Upper lobe of right lung (tissue), 1 donor: ENCODE data around the gene CALML5. TPM values are rescaled to one million over a fixed set of nuclear protein-coding genes. Genes with fewer than 3 reads are reported as not detected.
A peak's percentile ranks its signal among the peaks of the same experiment; 100 is the strongest.

Experiments
- ATAC-seq: fragments of 200-7000 bp; cut with Tn5 transposase; one replicate; pipeline ENCODE4 v1.9.1; 2020; ENCODE audit warnings: mild to moderate bottlenecking, moderate library complexity
- DNase-seq: peaks from one replicate; pipeline ENCODE4 v3.0.0-alpha.2; 2020
- H3K27ac ChIP-seq: fragments of 200-600 bp; one replicate; pipeline ENCODE4 v1.8.0; 2022
- H3K27me3 ChIP-seq: fragments of 200-600 bp; one replicate; pipeline ENCODE4 v1.8.0; 2022; ENCODE audit warnings: mild to moderate bottlenecking
- H3K36me3 ChIP-seq: fragments of 200-600 bp; one replicate; pipeline ENCODE4 v1.8.0; 2022
- H3K4me1 ChIP-seq: fragments of 200-600 bp; one replicate; pipeline ENCODE4 v1.8.0; 2022
- H3K4me3 ChIP-seq: fragments of 200-600 bp; one replicate; pipeline ENCODE4 v1.8.0; 2022; ENCODE audit warnings: mild to moderate bottlenecking
- H3K9me3 ChIP-seq: fragments of 200-600 bp; one replicate; pipeline ENCODE4 v1.8.0; 2022
- CTCF ChIP-seq: fragments of 200-600 bp; IDR thresholded peaks from one replicate; pipeline ENCODE4 v1.8.0; 2022; ENCODE audit warnings: antibody characterized with exemption
- intact Hi-C: fragments of 100-400 bp; cut with DNase I; formaldehyde crosslinking; loops from one replicate; pipeline ENCODE4 v1.11.0; 2022
- long read RNA-seq: library from polyadenylated mRNA; unstranded; transcript quantifications from one replicate; pipeline ENCODE4 v2.0.0, GENCODE V29; 2021
- total RNA-seq: library from RNA; stranded (reverse); fragmentation: NEBNext Ultra II Directional; extraction: Animal tissue kit (Norgen Biotek cat#: 25700); gene quantifications from one replicate; pipeline ENCODE4 v1.2.1, GENCODE V29; 2021
- donor health status: DM: no; HTN: yes; CAD: no; lungs with severe emphysema.

CALML5 gene
- not detected for total RNA-seq
- long read RNA-seq: 0 reads

- Histone ChIP-seq H3K9me3 (no peaks in the 10 kb centered on the region), H3K36me3 (no peaks in the 10 kb centered on the region), H3K27ac (no peak within 1 kb of the TSS), H3K4me1 (peaks cover 7% of the 10 kb centered on the region), H3K4me3 (no peak within 1 kb of the TSS), H3K27me3 (no peaks in the 10 kb centered on the region)
- TF ChIP-seq CTCF: no peak
- intact Hi-C loops: no loop called here
- DNase-seq (no peak), ATAC-seq (no peak)
Observed at GRCh38 chr10:5499493-5500140, at the start of gene CALML5. TSS of gene CALML5 (minus strand) at chr10:5499570. CDS start at chr10:5499438, 132 bp downstream.

GRCh38 chr10:5547931-5548660, 48.7 kb upstream of the CALML5 start:
- H3K4me3 ChIP-seq: peak overlapping the region; percentile 34
- no peak for TF ChIP-seq CTCF
- H3K9me3 ChIP-seq: no peaks in the 10 kb centered on the region
- intact Hi-C loops: no loop called here
- H3K36me3 ChIP-seq: no peaks in the 10 kb centered on the region
- H3K27me3 ChIP-seq: no peaks in the 10 kb centered on the region
- peak overlapping the region; percentile 83 for H3K27ac ChIP-seq
- DNase-seq (peak; percentile 80), ATAC-seq (peak; percentile 67)
- peaks cover 39% of the 10 kb centered on the region for H3K4me1 ChIP-seq

- Histone ChIP-seq H3K27me3 (no peaks in the 10 kb centered on the region), H3K4me3 (peak overlapping the region; percentile 34)
- intact Hi-C loops: no loop called here
Observed at GRCh38 chr10:5547681-5547930, 48.2 kb upstream of the CALML5 start.

DNA sequence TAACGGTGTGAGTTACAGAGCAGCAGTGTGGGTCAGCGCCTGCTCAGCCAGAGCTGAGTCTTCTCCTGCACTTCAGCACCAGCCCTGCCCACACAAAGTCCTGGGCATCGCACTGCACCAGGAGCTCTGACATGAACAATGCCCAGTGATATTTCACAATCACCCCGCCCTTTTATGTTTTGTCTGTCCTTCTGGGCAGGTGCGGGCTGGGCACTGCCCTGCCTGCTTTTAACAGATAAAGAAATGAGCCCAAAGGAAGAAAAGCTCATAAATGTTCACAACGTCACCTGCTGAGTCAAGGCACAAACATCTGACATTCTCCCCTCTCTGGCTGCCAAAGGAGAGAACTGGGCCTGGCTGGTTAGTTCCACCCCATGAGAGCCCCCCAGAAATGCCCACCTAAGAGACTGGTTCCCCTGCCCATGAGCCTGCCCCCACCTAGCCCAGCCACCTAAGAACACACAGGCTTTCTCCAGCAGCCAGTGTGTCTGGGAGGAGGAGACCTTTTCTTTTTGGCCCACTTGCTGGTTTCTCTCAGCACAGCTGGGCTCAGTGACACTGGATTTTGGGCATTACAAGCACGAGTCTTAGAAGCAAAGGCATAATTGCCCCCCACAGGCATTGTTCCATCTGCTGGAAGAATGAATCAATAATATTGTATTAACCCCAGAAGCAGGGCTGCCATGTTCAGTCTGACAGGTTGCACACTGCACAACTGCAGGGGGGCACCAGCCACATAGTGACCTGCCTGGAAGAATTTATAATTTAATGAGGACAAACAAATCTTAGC, 47.7 kb upstream of the CALML5 start:
- no peak for TF ChIP-seq CTCF
- Histone ChIP-seq H3K4me3 (peak overlapping the region; percentile 34), H3K4me1 (peaks cover 39% of the 10 kb centered on the region), H3K9me3 (no peaks in the 10 kb centered on the region), H3K27me3 (no peaks in the 10 kb centered on the region), H3K36me3 (no peaks in the 10 kb centered on the region), H3K27ac (peak overlapping the region; percentile 83)
- ATAC-seq (peak; percentile 47), DNase-seq (peak; percentile 73)
- intact Hi-C loops: no loop called here

More at GRCh38 chr10:5547681-5547930, 48.2 kb upstream of the CALML5 start:
- H3K9me3 ChIP-seq: no peaks in the 10 kb centered on the region
- DNase-seq: no peak
- H3K4me1 ChIP-seq: peaks cover 39% of the 10 kb centered on the region
- no peak for ATAC-seq
- TF ChIP-seq CTCF: no peak
- H3K36me3 ChIP-seq: no peaks in the 10 kb centered on the region
- peak overlapping the region; percentile 83 for H3K27ac ChIP-seq

GRCh38 chr10:5545778-5546710, 46.7 kb upstream of the CALML5 start:
- intact Hi-C loops: no loop called here
- no peaks in the 10 kb centered on the region for H3K36me3 ChIP-seq
- no peak for TF ChIP-seq CTCF
- peak overlapping the region; percentile 83 for H3K27ac ChIP-seq
- H3K27me3 ChIP-seq: no peaks in the 10 kb centered on the region
- H3K4me3 ChIP-seq: no peak overlapping the region
- DNase-seq (peak; percentile 79), ATAC-seq (peak; percentile 66)
- peaks cover 39% of the 10 kb centered on the region for H3K4me1 ChIP-seq
- no peaks in the 10 kb centered on the region for H3K9me3 ChIP-seq
